Endometrium (tissue), 2 donors: ENCODE data around the gene AP1AR.
A peak's percentile ranks its signal among the peaks of the same experiment; 100 is the strongest.
"Not testable (repeated sequence)": the region's sequence is repeated elsewhere in the genome, so short reads cannot be mapped to it uniquely, and the experiment has no call there.

ENCODE experiments used
- FAIRE-seq: peaks from 2 replicates; lab custom pipeline; 2012; peaks lifted over from hg19 to GRCh38; lab: Jason Lieb, UNC
- donor health status: control.
- donor health status: control.

The AP1AR gene

GRCh38 chr4:112279025-112279881, 47.7 kb downstream of the AP1AR start:
- FAIRE-seq: no peak

- FAIRE-seq: no peak
Measured at GRCh38 chr4:112279882-112280315, 48.3 kb downstream of the AP1AR start.

GRCh38 chr4:112280386-112281056, 48.9 kb downstream of the AP1AR start:
- FAIRE-seq: no peak

- not testable (repeated sequence) for FAIRE-seq
Measured at GRCh38 chr4:112281895-112282398, 50.4 kb downstream of the AP1AR start.

GRCh38 chr4:112282860-112283667, 51.5 kb downstream of the AP1AR start:
- no peak for FAIRE-seq

GRCh38 chr4:112284166-112284565, 52.6 kb downstream of the AP1AR start:
- FAIRE-seq: no peak

- FAIRE-seq: no peak
Measured at GRCh38 chr4:112284662-112285411, 53.2 kb downstream of the AP1AR start.

- no peak for FAIRE-seq
Measured at GRCh38 chr4:112287258-112287989, 55.8 kb downstream of the AP1AR start.

GRCh38 chr4:112288455-112288854, 56.9 kb downstream of the AP1AR start:
- FAIRE-seq: no peak

- FAIRE-seq: no peak
Measured at GRCh38 chr4:112289407-112290253, 58.0 kb downstream of the AP1AR start.

GRCh38 chr4:112290341-112290740, 58.8 kb downstream of the AP1AR start:
- no peak for FAIRE-seq

- peak; percentile 98 for FAIRE-seq
Measured at GRCh38 chr4:112296949-112297880, 65.6 kb downstream of the AP1AR start, which contains the start of gene ALPK1. TSS of gene ALPK1 (plus strand) at chr4:112297369.

GRCh38 chr4:112299721-112300120, 68.1 kb downstream of the AP1AR start:
- FAIRE-seq: no peak

- FAIRE-seq: no peak
Measured at GRCh38 chr4:112302320-112303274, 71.0 kb downstream of the AP1AR start.

- FAIRE-seq: not testable (repeated sequence)
Measured at GRCh38 chr4:112305477-112305876, 73.9 kb downstream of the AP1AR start.

GRCh38 chr4:112309263-112309791, 77.7 kb downstream of the AP1AR start:
- FAIRE-seq: not testable (repeated sequence)

- no peak for FAIRE-seq
Measured at GRCh38 chr4:112311516-112311915, 79.9 kb downstream of the AP1AR start.
